ENCODE results near the gene GLRX5.
"Not testable (repeated sequence)": the region's sequence is repeated elsewhere in the genome, so short reads cannot be mapped to it uniquely, and the experiment has no call there.

- TF ChIP-seq CTCF (IDR thresholded peaks at IDR 0.05 in 8 of 11, conservative IDR thresholded peaks at IDR 0.05 in 3 of 11); POLR2A (IDR thresholded peaks at IDR 0.05); POLR2AphosphoS5 (IDR thresholded peaks at IDR 0.05): not testable (repeated sequence)
Measured at GRCh38 chr14:95583836-95584617, 49.2 kb downstream of the GLRX5 start.

All from spleen (tissue), 7 donors.